ENCODE measurements around the gene RFLNA.

RFLNA gene

DNA sequence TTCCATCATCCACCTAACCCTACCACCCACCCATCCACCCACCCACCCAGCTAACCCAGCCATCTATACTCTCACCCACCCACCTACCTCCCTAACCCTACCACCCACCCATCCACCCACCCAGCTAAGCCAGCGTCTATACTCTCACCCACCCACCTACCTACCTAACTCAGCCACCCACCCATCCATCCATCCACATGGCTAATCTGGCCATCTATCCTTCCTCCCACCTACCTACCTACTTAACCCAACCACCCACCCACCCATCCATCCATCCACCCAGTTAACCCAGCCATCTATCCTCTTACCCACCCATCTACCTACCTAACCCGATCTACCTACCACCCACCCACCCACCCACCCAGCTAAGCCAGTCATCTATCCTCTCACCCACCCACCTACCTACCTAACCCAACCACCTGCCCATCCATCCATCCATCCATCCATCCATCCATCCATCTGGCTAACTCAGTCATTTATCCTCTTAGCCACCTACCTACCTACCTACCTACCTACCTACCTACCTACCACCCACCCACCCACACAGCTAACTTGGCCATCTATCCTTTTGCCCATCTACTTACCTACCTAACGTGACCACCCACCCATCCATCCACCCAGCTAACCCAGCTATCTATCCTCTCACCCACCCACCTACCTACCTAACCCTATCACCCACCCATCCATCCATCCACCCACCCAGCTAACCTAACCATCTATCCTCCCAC lies 44.1 kb downstream of the RFLNA start:
- DNase-seq: no peak

DNA sequence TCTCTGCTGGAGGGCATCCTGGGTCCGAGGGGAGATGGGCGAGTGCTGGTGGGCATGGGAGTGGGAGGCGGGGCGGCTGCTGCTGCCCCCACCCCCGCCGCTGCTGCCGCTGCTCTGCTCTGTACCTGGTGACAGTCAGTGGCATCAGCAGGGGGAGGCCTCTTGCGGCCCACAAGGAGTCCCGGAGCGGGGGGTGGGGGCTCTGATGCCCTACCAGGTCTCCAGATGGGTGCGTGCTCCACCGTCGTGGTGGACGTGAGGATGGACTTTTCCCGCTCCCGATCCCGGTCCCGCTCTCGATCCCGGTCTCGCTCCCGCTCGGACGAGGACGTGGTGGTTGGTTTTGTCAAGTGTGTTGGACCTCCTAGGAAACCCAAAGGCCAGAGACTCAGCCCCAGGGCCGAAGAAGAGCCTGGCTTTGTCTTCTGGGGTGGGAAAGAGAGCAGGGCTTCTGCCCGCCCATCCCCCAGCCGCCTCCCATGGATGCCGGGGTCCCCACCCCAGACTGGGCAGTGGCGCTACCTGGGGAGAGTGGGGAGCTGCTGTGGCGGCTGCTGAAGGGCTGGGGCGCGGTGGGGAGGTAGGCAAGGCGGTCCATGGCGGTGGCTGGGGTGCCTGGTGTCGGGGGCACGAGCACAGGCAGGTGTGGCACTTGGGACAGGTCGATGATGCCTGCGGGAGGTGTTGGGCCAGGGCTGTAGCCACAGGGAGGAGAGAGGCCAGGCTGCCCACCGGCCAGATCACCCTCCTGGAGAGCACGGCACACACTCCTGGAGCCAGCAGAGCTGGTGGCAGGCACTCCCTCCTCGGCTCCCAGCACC lies 45.4 kb downstream of the RFLNA start:
- no peak for DNase-seq

DNA sequence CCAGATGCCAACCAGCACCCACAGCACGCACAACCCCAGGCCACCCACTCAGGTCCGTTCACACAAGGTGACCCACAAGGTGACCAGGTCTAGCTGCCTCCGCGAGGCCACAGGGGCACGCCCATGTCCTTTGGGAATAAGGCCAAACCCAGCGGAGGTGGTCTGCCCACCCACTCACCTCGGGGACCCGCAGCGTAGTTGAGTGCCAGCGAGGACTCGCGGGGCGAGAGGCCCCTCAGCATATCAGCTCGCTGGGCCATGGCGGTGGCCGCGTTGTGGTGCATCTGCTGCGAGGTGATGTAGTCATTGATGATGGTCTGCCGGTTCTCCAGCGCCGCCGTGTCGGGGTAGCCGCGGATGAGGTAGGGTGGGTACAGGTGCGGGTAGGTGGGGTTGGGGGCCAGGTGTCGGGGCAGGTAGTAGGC lies 46.8 kb downstream of the RFLNA start:
- DNase-seq: no peak

DNA sequence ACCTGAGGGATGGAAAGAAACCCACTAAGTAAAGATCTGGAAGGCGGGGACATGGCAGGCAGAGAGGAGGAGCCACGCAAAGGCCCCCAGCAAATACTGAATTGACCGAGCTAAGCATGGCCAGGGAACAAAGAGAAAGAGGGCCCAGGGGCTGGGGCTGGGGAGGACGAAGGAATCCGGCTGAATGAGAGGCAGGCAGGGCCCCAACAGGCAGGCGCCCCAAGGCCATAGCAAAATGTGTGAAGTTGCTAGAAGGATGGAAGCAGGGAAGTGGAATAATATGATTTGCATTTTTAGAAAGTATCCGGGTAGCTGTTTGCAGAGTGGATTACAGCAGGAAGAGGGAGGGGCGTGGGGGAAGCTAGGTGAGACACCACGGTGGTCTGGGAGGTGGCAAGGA lies 49.1 kb downstream of the RFLNA start:
- no peak for DNase-seq

DNA sequence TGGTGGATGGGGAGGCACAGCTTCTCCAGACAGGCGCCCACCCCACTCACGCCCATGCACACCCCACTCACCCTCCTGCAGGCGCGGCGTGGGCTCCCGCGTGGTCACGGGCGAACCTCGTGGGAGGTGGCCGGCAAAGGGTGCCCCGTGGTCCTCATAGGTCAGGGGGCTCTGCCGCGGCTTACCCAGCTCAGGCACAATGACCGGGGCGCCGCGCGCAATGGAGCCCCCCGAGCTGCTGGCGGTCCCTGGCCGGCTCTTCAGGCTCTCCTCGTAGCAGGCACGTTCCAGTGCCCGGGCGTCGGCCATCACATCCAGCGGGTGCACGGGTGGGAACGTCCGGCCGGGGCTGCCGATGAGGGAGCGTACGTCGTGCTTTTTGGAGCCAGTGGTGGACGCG lies 49.6 kb downstream of the RFLNA start:
- DNase-seq: no peak

DNA sequence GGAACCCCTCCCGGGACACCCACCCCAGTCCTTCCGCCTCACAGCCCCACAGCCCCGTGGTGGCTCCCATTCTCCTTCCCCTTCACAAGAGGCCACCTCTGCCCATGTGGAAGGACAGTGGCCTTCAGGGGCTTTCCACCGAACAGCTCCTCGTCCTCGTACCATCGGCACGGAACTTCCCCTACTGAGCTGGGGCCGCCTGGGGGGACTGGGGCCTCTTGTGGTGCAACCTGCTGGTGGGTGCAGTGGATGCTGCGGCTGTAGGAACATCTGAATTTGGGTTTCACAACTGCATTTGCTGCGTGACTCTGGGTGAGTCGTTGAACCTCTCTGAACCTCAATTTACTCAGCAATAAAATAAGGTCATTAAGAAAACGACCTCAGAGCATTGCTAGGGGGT lies 50.9 kb downstream of the RFLNA start:
- no peak for DNase-seq

DNA sequence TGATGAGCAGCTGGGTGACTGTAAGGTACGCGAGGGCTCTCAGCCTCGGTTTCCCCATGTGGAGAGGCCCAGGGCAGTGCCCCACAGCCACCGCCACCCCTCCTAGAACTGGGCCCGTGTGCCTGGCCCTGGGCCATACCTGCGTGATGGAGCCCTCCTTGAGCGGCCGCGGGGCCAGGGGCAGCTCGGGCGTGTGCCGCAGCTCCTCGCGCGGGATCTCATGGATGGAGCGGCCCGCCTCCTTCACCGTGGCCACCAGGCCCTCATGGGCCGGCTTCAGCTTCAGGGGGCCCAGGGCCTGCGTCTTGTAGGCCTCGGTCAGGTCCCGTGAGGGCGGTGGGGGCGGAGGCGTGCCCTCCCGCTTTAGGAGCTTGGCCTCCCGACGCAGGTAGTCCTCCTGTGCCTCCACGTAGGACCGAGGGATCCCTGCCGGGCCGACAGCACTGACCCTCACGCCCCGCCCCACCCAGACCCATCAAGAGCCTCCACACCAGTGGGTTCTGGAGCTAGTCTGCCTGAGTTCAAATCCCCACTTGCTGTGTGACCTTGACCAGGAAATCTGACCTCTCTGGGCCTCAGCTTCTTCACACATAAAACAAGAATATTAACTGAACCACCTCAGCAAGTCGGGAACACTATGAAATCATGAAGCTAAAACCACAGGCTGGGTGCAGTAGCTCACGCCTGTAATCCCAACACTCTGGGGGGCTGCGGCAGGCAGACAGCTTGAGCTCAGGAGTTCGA lies 51.7 kb downstream of the RFLNA start:
- no peak for DNase-seq

DNA sequence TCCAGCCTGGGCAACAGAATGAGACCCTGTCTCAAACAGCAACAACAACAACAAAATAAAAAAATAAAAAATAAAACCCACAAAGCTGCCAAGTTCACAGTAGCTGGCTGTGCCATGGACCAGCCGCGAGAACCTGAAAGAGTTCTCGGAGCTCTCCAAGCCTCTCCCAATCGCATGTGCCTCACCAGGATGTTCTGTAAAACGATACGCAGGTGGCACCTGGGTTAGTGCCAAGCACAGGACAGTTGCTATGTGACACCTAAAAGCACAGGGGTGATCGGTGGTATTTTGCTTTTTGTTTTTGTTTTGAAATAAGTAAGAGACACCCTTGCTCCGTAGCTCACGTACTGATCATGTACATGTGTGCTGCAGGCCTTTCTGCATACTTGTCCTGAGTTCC lies 52.4 kb downstream of the RFLNA start:
- DNase-seq: no peak

DNA sequence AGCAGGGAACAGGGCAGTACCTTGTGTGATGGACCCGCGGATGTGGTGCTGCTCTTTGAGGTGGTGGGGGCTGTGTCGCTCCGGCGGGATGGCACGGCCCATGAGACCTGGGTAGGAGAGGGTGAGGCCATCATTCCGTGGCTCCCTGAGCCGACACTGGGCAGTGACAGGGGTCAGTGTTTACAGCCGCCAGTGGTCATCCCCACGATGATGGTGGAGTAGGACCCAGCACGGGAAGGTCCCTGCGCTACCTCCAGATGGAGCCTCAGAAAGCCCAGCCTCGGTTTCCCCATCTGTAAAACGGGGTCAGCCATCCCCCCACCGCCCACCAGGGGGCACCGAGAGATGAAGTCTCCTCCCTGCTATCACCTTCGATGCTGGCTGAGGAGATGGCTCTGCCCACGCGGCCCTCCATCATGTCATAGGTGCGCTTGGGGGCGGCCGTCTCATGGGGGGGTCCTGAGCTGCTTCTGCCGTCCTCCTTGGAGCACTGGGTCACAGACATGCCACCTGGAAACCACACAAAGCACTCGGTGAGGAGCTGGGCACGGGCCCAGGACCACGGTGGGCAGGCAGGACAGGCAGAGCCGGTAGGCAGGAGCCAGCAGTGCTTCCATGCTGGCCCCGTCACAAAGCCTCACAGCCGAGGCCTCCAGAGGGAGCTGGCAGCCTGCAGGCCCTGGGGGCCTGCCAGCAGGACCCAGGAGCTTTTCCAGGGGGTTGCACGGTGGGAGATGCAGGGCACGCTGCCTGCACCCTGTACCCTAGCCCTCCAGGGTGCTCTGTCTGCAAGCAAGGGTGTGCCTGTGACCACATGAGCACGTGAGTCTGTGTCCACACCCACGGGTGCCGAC lies 53.1 kb downstream of the RFLNA start:
- no peak for DNase-seq

DNA sequence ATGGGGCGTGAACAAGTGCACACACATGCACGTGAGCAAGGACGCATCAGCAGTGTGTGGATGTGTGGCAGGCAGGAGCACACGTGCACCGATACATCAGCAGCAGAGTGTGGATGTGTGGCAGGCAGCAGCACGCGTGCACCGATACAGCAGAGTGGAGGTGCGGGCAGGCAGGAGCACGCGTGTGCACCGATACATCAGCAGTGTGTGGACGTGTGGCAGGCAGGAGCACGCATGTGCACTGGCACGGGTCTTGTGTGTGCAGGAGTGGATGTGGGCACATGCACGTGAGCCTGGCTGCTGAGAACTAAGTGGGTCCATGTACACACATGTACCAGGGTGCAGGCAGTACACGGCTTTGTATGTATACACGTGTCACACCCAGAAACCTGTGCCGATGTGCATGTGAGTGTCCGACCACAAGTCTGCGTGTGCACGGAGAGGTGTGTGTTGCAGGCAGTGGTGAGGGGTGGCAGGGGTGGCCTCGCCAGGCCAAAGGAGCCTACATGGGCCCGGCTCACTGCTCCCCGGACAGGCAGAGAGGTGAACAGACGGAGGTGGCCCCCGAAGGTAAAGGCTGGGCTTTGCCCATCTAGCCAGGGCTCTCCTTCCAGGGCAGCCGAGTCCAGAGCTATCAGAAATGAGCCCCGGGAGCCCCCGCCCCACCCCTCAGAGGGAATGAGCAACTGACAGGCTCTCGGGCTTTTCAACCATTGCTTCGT lies 53.9 kb downstream of the RFLNA start:
- no peak for DNase-seq

DNA sequence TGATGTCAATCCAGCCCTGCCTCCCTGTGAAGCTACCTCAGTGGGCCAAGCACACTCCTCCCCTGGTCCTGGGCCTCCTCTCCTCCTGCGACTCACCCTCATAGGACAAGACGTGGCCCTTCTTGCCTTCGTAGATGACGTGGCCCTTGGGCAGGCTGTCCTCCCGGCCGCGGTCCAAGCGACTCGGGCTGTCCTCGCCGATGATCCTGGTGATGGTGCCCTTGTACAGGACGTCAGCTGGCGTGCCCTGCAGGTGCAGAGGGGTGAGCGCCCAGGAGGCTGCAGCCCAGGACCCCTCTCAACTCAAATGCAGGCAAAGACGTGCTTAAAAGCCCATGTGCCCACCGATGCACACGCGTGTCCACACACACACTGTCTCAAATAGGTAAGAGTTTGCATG lies 55.6 kb downstream of the RFLNA start:
- no peak for DNase-seq

DNA sequence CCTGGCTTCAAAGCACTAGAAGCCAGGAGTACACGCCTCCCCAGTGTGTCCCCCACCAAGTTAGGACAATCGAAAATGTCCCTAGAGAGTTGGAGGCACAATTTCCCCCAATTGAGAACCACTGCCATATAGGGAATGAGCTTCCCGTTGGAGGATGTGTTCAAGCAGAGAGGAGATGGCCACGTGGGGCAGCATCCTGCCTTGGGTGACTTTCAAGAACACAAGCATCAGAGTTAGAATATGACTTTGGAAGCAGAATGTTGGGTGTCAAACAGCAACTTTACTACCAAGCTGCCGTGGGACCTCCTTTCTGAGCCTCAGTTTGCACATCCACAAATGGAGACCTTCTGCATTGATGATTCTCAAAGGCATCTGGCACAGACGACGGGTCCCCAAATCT lies 56.5 kb downstream of the RFLNA start:
- DNase-seq: no peak

DNA sequence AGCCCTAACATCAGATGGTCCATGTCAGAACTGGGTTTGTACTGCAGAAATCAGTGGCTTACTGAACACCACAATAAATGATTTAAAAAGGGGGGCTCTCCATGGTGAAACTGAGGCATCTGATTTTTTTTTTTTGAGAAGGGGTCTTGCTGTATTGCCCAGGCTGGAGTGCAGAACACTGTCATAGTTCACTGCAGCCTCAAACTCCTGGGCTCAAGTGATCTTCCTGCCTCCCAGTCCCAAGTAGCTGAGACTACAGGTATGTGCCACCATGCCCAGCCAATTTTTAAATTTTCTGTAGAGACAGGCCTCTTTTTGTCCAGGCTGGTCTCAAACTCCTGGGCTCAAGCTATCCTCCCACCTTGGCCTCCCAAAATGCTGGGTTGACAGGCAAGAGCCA lies 57.4 kb downstream of the RFLNA start:
- DNase-seq: no peak

DNA sequence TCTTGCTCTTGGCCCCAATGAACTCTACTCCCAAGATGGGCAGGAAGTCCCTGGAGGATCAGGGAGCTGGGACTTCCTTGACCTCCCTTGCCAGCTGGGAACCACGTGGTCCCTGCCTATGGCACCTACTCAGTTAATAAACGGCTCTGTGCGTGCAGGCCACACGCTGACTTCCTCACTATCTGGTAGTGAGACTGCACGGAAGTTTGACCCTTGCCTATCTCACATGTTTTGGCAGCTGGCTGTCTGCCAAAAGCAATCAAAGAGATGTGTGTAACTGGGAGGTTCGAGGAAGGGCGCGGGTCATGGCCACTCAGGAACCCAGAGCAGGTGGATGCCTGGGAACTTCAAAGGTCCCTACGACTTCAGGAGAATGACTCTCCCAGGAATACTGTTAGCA lies 57.9 kb downstream of the RFLNA start:
- no peak for DNase-seq

DNA sequence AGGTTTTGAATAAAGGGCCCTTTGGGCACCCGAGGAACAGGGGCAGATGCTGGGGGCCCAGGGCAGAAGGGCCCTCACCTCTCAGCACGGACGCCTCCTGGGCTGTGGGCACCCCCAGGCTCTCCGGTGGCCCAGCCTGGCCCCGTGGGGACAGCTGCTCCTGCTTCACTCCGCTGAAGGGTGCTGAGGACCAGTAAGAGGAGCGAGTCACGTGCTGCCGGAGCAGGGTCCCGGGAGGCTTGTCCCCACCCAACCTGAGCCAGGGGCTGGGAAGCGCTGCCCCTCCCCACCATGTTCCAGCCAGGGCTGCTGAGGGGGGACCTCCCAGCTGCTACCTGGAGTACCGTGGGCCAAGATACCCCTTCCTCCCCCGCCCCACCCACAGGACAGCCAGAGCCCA lies 59.5 kb downstream of the RFLNA start:
- DNase-seq: no peak

DNA sequence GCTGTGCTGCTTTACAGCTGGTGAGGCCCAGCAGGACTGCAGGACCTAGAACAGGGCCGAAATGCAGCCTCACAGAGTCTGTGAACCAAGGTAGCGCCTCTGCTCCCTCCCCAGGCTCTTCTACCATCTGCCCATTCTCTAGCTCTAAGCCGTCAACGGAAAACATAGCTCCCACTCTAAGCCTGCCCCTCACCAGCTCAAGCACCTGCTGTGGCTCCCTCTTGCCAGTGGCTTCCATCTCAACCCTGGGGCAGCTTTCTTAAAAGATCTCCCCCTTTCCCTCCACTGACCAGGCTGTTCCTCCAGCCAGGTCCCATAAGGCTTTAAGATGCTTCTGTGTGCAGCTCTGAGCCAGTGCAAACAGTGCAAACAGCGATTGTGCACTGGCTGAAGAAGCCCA lies 61.3 kb downstream of the RFLNA start:
- DNase-seq: no peak

DNA sequence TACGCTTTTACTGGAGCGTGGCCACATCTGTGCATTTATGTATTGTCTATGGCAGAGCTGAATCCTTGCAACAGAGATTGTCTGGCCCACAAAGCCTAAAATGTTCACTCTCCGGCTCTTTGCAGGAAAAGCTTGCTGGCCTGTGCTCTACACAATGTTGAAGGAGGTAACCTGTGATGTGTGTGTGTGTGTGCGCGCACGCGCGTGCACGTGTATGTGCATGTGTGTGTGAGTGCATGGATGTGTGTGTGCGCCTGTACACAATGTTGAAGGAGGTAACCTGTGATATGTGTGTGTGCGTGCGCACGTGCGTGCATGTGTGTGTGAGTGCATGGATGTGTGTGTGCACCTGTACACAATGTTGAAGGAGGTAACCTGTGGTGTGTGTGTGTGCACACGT lies 62.7 kb downstream of the RFLNA start:
- no peak for DNase-seq

DNA sequence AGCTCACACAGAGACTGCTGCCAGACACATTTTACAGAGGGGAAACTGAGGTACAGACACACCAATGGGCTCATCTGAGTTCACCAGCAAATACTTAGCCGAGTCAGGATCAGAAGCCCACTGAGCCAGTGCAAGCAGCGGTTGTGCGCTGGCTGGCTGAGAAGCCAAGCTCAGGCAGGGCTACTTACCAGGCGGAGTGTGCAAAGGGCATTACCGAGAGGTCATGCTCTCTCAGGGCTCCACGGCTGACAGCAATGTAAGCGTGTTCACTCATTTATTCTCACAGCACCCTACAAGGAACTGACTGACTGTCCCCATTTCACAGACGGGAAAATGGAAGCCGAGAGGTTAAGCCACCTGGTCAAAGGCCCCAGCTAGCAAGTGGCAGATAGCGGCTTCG lies 63.7 kb downstream of the RFLNA start:
- no peak for DNase-seq

DNA sequence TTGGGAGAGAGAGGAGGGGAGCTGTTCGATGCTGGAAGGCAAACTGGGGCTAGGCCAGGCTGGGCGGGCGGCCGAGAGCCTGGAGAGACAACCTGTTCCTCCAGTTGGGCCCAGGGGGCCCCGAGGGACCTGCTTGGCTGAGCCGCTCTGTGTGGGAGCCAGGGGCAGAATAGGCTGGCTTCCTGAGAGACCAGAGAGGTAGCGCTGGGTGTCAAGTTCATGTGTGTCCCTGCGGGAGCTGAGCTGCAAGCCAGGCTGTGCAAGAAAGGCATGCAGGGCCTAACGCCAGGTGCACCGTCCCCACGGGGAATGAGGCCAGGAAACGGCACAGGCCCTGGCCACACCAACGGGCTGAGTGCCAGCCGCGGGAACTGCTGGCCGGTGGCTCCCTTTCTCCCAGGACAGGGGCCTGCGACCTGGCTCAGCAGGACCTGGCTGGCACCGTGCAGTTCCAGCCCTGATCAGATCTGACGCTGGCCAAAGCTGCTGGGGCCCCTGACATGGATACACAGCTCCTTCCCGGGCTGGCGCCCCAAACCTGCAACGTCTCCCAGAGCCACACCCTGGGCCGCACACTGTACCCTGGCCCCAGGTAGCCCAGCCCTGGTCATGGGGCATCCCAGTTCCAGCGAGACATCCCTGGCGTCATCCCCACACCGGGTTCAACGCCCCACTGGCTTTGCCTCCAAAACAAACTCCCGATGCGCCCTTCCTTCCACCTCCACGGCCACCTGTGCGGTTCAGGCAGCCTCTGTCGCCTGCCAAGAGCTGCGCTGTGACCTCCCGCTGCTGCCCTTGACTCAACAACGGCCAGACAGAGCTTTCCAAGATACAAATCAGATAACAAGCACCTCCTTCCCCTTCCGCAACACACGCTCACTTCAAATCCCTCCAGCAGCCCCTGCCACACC lies 65.0 kb downstream of the RFLNA start:
- DNase-seq: no peak

DNA sequence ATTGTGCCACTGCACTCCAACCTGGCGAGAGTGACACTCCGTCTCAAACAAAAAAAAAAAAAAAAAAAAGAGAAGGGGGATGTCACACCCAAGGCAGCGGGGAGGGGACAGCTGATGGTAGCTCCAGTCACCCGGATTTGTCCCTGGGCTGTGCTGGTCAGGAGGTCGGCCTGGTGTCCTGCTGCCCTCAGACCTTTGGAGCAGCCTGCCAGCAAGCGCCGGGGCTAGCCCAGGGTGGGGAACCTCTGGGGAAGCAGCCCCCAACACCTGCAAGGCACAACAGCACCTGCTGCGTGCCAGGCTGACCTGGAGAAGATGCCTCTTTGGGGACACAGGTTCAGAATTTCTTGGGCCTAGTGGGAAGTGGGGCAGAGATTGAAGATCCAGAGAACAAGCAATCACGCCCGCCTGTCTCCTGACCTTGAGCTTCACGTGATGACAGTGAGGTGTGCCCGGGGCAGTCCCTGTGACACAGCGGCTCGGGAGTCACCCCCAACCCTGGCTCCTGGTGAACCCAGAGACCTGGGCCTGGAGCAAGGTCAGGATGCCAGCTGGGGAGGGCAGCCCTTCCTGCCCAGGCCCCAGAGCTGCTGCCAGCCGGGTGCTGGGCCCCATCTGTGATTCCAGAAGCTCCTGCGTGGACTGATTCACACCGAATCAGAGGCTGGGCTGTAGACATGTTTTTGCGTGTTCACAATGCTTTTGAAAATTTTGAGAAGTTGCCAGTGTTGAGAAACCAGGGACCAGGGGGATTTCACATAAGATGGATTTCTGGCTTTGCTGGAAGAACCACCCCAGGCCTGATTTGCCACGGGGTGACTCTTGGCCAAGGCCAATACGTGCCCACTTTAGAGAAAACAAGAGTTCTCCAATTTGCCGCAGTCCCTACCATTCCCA lies 66.4 kb downstream of the RFLNA start:
- no peak for DNase-seq

Data from NCI-H524 treated with DMSO at 0.1 percent for 48 hours (cell line).